WI38 (cell line): ENCODE results near the gene GMCL2.

Source experiments
- H3K4me3 ChIP-seq: 2 replicates; pipeline ENCODE4 v1.5.1; 2011; ENCODE audit warnings: low read depth, mild to moderate bottlenecking, control low read depth, low read length
- TF ChIP-seq, protein P1 (sequence below): IDR thresholded peaks from 2 replicates; pipeline ENCODE4 v1.5.1; 2012; ENCODE audit warnings: low read depth, mild to moderate bottlenecking, control low read depth, low read length

The GMCL2 gene

DNA sequence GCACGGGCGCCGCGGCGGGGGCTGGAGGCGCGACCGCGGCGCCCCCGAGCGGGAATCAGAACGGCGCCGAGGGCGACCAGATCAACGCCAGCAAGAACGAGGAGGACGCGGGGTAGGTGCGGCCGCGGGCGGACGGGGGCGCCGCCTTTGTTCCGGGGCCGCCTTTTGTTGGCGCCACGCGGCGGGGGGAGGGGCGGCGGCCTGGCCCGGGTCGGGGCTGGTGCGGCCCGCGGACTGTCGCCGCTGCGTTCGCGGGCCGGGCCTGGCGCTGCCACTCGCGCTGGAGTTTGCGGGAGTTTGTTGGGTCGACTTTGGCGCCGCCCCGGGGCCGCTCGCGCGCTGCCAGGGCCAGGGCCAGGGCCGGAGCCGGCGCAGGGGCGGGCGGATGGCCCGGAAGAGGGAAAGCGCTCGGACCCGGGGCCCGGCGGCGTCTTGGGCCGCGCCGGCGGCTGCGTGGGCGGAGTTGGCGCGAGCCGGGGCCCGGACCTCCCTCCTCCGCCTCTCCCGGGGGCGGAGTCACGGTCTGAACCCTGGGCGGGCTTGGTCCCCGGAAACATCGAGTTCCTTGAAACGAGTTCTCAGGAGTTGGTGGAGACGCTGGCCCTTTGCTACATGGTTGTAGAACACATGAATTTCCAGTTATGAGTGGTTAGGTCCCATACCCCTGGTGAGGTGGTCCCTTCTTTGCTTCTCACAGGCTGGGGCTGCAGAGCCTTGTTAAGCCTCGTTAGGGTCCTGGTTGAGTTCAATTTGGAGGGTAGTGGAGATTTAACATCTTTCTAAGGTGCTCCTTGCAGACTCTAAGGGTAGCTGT, 18.0 kb upstream of the GMCL2 start:
- TF ChIP-seq, protein P1, sequence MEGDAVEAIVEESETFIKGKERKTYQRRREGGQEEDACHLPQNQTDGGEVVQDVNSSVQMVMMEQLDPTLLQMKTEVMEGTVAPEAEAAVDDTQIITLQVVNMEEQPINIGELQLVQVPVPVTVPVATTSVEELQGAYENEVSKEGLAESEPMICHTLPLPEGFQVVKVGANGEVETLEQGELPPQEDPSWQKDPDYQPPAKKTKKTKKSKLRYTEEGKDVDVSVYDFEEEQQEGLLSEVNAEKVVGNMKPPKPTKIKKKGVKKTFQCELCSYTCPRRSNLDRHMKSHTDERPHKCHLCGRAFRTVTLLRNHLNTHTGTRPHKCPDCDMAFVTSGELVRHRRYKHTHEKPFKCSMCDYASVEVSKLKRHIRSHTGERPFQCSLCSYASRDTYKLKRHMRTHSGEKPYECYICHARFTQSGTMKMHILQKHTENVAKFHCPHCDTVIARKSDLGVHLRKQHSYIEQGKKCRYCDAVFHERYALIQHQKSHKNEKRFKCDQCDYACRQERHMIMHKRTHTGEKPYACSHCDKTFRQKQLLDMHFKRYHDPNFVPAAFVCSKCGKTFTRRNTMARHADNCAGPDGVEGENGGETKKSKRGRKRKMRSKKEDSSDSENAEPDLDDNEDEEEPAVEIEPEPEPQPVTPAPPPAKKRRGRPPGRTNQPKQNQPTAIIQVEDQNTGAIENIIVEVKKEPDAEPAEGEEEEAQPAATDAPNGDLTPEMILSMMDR, result no peak
- peak overlapping the region; percentile 96 for H3K4me3 ChIP-seq

DNA sequence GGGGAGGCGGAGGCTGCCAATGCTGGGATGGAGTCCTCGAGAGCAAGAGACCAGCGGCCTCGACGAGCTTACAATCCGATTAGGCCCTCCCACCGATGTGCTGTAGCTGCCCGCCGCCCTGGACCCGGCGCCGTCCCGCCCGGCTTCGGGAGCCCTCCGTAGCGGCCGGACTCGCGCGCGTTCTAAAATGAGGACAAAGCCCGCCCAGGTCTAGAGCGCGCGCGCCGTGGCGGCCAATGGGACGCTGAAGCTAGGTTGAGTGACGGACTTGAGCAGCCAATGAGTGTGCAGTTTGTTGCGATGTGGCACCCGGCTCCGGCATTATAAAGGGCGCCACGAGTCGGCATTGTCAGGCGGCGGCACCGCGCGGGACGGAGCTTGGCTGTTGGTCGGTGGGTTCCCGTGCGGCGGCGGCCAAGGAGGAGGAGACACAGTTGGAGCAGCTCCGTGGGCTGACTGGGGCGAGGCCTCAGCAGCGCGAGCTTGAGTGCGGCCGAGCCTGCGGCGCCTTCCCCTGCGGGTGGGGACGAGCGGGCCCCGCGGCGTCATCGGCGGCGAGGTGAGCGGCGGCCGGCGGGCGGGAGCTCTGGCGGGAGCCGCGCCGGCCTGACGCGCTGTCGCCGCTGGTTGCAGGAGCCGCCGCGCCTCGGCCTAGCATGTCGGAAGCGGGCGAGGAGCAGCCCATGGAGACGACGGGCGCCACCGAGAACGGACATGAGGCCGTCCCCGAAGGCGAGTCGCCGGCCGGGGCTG, 17.2 kb upstream of the GMCL2 start, which contains the start of gene HNRNPAB:
Gene HNRNPAB (plus strand): TSS at position 352 of the 753 bp plus-strand sequence. CDS start 305 bp downstream, at position 657.
- TF ChIP-seq, protein P1, result no peak

DNA sequence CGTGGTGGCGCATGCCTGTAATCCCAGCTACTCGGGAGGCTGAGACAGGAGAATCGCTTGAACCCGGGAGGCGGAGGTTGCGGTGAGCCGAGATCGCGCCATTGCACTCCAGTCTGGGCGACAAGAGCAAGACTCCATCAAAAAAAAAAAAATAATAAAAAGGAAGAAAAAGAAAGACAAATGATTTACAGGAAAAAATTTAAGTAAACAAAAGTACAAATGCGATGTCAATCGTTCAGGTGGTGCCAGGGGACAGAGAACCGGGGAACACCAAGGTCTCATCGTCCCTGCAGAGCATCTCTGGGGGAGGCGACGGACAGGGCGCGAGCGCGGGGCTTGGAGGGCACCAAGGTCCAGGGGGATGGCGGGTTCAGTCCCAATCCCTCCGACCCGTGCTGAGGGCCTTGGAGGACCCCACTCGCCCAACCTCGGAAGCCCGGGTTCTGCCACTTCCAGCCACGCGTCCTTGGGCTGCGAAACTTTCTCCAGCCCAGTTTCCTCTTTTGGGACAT, 16.6 kb upstream of the GMCL2 start:
- H3K4me3 ChIP-seq, result peak overlapping the region; percentile 96
- TF ChIP-seq, protein P1, result no peak

More for the DNA sequence above, 17.2 kb upstream of the GMCL2 start, which contains the start of gene HNRNPAB:
- H3K4me3 ChIP-seq, result peak within 1 kb of the TSS; percentile 96

DNA sequence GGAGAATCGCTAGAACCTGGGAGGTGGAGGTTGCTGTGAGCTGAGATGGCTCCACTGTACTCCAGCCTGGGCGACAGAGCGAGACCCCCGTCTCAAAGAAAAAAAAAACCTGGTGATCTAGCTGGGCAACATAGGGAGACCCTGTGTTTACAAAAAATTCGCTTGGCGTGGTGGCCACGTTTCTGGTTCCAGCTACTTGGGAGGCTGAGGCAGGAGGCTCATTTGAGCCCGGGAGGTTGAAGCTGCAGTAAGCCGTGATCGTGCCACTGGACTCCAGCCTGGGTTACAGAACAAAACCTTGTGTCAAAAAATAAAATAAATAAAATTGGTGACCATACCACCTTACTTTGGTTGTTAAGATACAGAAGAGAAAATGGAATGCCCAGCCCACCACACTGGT, 15.4 kb upstream of the GMCL2 start:
- TF ChIP-seq, protein P1, result no peak
- H3K4me3 ChIP-seq, result no peak overlapping the region

DNA sequence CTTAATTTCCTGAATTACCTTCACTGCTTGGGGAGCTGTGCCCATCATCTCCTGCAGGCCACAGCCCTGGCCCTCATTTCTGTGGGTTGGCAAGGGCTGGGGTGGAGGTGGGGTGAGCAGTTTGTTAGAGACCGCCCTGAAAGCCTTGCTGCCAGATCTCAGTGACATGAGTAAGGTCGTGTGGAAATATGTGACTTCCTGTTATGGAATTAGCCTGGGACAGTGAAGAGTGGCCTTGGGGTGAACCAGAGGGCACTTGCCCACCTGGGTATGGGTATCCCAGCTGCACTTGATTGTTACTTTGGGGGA, 14.7 kb upstream of the GMCL2 start:
- TF ChIP-seq, protein P1, result no peak
- H3K4me3 ChIP-seq, result no peak overlapping the region

DNA sequence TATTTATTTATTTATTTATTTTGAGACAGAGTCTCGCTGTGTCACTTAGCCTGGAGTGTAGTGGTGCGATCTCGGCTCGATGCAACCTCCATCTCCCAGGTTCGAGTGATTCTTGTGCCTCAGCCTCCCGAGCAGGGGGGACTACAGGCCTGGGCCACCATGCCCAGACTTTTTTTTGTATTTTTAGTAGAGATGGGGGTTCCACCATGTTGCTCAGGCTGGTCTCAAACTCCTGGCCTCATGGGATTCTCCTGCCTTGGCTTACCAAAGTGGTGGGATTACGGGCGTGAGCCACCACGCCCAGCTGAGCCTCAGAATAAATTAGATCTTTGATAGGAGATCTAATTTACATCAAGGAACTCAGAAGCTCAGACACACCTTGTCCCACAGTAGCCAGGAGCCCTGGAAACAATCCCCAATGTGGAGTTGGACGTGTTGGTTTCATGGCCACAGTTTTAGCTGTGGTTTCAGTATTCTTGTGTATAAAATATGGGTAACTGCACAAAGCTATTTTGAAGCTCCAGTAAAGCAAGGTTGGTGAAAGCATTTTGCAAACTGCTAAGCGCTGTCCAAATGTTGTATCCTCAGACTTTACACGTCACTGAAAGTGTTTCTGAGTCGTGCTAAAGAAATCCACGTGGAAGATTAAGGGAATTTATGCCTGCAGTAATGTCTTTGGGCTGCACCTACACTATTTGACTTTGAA, 14.2 kb upstream of the GMCL2 start:
- no peak overlapping the region for H3K4me3 ChIP-seq
- TF ChIP-seq, protein P1, result no peak
